ENCODE measurements around the gene SMARCC2. TPM values are rescaled to one million over a fixed set of nuclear protein-coding genes. Genes with fewer than 3 reads are reported as not detected.

The SMARCC2 gene
- total and polyA plus RNA-seq, 9 of the 15 experiments (the other 6 are each of a cell fraction or from before 2014, with no cell fraction given): 11.9 to 86.0 (median 36.6) TPM

GRCh38 chr12:56224102-56224701 is 34.9 kb upstream of the SMARCC2 start, which contains the start of gene NABP2 (continued):
- TF ChIP-seq, protein P1, sequence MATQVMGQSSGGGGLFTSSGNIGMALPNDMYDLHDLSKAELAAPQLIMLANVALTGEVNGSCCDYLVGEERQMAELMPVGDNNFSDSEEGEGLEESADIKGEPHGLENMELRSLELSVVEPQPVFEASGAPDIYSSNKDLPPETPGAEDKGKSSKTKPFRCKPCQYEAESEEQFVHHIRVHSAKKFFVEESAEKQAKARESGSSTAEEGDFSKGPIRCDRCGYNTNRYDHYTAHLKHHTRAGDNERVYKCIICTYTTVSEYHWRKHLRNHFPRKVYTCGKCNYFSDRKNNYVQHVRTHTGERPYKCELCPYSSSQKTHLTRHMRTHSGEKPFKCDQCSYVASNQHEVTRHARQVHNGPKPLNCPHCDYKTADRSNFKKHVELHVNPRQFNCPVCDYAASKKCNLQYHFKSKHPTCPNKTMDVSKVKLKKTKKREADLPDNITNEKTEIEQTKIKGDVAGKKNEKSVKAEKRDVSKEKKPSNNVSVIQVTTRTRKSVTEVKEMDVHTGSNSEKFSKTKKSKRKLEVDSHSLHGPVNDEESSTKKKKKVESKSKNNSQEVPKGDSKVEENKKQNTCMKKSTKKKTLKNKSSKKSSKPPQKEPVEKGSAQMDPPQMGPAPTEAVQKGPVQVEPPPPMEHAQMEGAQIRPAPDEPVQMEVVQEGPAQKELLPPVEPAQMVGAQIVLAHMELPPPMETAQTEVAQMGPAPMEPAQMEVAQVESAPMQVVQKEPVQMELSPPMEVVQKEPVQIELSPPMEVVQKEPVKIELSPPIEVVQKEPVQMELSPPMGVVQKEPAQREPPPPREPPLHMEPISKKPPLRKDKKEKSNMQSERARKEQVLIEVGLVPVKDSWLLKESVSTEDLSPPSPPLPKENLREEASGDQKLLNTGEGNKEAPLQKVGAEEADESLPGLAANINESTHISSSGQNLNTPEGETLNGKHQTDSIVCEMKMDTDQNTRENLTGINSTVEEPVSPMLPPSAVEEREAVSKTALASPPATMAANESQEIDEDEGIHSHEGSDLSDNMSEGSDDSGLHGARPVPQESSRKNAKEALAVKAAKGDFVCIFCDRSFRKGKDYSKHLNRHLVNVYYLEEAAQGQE (IDR thresholded peaks at IDR 0.05; ENCODE audit: borderline replicate concordance): peak; percentile 81
- TF ChIP-seq, protein P1 (CRISPR knock-in tag; IDR thresholded peaks at IDR 0.05; ENCODE audit: low read depth): peak; percentile 80; the same call in 1 of the 2 replicates
- TF ChIP-seq, protein P2, sequence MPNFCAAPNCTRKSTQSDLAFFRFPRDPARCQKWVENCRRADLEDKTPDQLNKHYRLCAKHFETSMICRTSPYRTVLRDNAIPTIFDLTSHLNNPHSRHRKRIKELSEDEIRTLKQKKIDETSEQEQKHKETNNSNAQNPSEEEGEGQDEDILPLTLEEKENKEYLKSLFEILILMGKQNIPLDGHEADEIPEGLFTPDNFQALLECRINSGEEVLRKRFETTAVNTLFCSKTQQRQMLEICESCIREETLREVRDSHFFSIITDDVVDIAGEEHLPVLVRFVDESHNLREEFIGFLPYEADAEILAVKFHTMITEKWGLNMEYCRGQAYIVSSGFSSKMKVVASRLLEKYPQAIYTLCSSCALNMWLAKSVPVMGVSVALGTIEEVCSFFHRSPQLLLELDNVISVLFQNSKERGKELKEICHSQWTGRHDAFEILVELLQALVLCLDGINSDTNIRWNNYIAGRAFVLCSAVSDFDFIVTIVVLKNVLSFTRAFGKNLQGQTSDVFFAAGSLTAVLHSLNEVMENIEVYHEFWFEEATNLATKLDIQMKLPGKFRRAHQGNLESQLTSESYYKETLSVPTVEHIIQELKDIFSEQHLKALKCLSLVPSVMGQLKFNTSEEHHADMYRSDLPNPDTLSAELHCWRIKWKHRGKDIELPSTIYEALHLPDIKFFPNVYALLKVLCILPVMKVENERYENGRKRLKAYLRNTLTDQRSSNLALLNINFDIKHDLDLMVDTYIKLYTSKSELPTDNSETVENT (CRISPR knock-in tag; IDR thresholded peaks at IDR 0.05): 0 out of 2 replicates have a peak, but pooled peaks have one; percentile 9
- TF ChIP-seq SIN3B (IDR thresholded peaks at IDR 0.05; ENCODE audit: low read depth) (peak; percentile 75), SIN3A (IDR thresholded peaks at IDR 0.05; ENCODE audit: borderline replicate concordance in 2 of 2, control insufficient read depth in 1 of 2, low read depth in 2 of 2, low read length in 2 of 2) (peak; percentile 16 to 48; a peak in 2 of 4 replicates), JUN (IDR thresholded peaks at IDR 0.05; ENCODE audit: borderline replicate concordance, low read depth, low read length) (peak; percentile 34; the same call in 1 of the 2 replicates), JUN (CRISPR knock-in tag; IDR thresholded peaks at IDR 0.05; ENCODE audit: borderline replicate concordance) (no peak), NFYB (IDR thresholded peaks at IDR 0.05; ENCODE audit: extremely low read depth, insufficient read length) (peak; percentile 90), VEZF1 (CRISPR knock-in tag; IDR thresholded peaks at IDR 0.05) (peak; percentile 75), ELF4 (CRISPR knock-in tag; IDR thresholded peaks at IDR 0.05) (0 out of 2 replicates have a peak, but pooled peaks have one; percentile 65), DPF2 (IDR thresholded peaks at IDR 0.05) (0 out of 2 replicates have a peak, but pooled peaks have one; percentile 5), ATF7 (IDR thresholded peaks at IDR 0.05) (peak; percentile 81)
- TF ChIP-seq, protein P3, sequence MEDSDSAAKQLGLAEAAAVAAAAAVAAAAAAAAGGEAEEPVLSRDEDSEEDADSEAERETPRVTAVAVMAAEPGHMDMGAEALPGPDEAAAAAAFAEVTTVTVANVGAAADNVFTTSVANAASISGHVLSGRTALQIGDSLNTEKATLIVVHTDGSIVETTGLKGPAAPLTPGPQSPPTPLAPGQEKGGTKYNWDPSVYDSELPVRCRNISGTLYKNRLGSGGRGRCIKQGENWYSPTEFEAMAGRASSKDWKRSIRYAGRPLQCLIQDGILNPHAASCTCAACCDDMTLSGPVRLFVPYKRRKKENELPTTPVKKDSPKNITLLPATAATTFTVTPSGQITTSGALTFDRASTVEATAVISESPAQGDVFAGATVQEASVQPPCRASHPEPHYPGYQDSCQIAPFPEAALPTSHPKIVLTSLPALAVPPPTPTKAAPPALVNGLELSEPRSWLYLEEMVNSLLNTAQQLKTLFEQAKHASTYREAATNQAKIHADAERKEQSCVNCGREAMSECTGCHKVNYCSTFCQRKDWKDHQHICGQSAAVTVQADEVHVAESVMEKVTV (CRISPR knock-in tag; IDR thresholded peaks at IDR 0.05): peak; percentile 45; the same call in 1 of the 2 replicates

All from K562 (cell line).